Spleen (tissue), 11 donors: ENCODE data around the gene BRD3. TPM values are rescaled to one million over a fixed set of nuclear protein-coding genes. Genes with fewer than 3 reads are reported as not detected.

Experiments used
- DNase-seq: peaks from one replicate; pipeline ENCODE4 v3.0.0-alpha.2; 2020
- H3K27ac ChIP-seq, 8 donors: fragments of 200-600 bp; sonication (generic) in 7 of 8; 1 replicate in 4 of 8; 2 replicates in 4 of 8; pipeline versions ENCODE4 v1.5.0 to v1.8.0; 2016 to 2021; ENCODE audit warnings: inconsistent platforms in 4 of 8, mild to moderate bottlenecking in 4 of 8, moderate library complexity in 1 of 8
- H3K27me3 ChIP-seq, 7 donors: fragments of 200-600 bp; sonication (generic) in 6 of 7; replicated peaks in 1 of 7; 1 replicate in 4 of 7; 2 replicates in 3 of 7; pipeline versions ENCODE4 v1.5.0 to v1.8.0; 2016 to 2021; ENCODE audit warnings: inconsistent platforms in 3 of 7, mild to moderate bottlenecking in 1 of 7
- H3K36me3 ChIP-seq, 6 donors: fragments of 200-600 bp; sonication (generic) in 5 of 6; 1 replicate in 4 of 6; 2 replicates in 2 of 6; pipeline versions ENCODE4 v1.5.0 to v1.8.0; 2016 to 2021; ENCODE audit warnings: inconsistent platforms in 2 of 6
- H3K4me1 ChIP-seq, 6 donors: fragments of 200-600 bp; sonication (generic) in 5 of 6; 1 replicate in 3 of 6; 2 replicates in 3 of 6; pipeline versions ENCODE4 v1.5.0 to v1.8.0; 2016 to 2021; ENCODE audit warnings: inconsistent platforms in 3 of 6
- H3K4me3 ChIP-seq, 8 donors: fragments of 200-600 bp; sonication (generic) in 7 of 8; 1 replicate in 4 of 8; 2 replicates in 4 of 8; pipeline versions ENCODE4 v1.5.0 to v1.8.0; 2016 to 2021; ENCODE audit warnings: inconsistent platforms in 4 of 8, mild to moderate bottlenecking in 4 of 8, moderate library complexity in 2 of 8
- H3K9me3 ChIP-seq, 8 donors: fragments of 200-600 bp; sonication (generic) in 7 of 8; 1 replicate in 4 of 8; 2 replicates in 4 of 8; pipeline versions ENCODE4 v1.5.0 to v1.8.0; 2016 to 2021; ENCODE audit warnings: inconsistent platforms in 4 of 8
- POLR2A ChIP-seq, 3 donors: fragments of 450-650 bp; IDR thresholded peaks; one replicate each; pipeline ENCODE4 v1.5.1; 2017; ENCODE audit warnings: antibody characterized with exemption in 3 of 3, mild to moderate bottlenecking in 1 of 3
- POLR2AphosphoS5 ChIP-seq, 3 donors: sonication (generic); formaldehyde crosslinking; IDR thresholded peaks; one replicate each; pipeline ENCODE4 v1.5.1; 2017; ENCODE audit warnings: antibody characterized with exemption in 3 of 3
- WGBS, 5 donors: extraction: QIAGEN DNeasy Blood & Tissue Kit in 3 of 5; methylation state at CpG; one replicate each; pipeline versions ENCODE4 v1.1.5 to v1.1.7; 2013 to 2018; 5-methylcytosine and 5-hydroxymethylcytosine counted together
- intact Hi-C: fragments of 100-400 bp; cut with DNase I; formaldehyde crosslinking; loops from one replicate; pipeline ENCODE4 v1.15.0; 2023; ENCODE audit warnings: low total_unique reads
- polyA plus RNA-seq, 3 donors: library from polyadenylated mRNA; stranded (reverse); fragments of 200-250 nt; gene quantifications; one replicate each; pipeline ENCODE4 v1.2.1, GENCODE V29; 2013
- total RNA-seq, 7 donors: library from RNA; depleted of rRNA in 3 of 7; stranded (reverse); fragments of >200 nt in 3 of 7; fragmentation: NEBNext Ultra II Directional in 4 of 7; extraction: Animal tissue kit (Norgen Biotek cat#: 25700) in 4 of 7; gene quantifications; one replicate each; pipeline versions ENCODE4 v1.1.0 to v1.2.1, GENCODE V29; 2016 to 2021
- TF ChIP-seq, protein P1 (sequence below), 11 experiments: fragments of 200-600 bp in 7 of 11; fragments of 450-650 bp in 4 of 11; sonication (generic) in 4 of 11; IDR thresholded peaks in 8 of 11; conservative IDR thresholded peaks in 3 of 11; 1 replicate in 7 of 11; 2 replicates in 4 of 11; pipeline versions ENCODE4 v1.4.0 to v1.8.0; 2016 to 2021; ENCODE audit warnings: antibody characterized with exemption in 11 of 11, inconsistent platforms in 4 of 11, mild to moderate bottlenecking in 1 of 11
- donor health status: healthy with polysubstance abuse.
- donor health status: DM: no; HTN: no; CAD: no; lungs with moderate emphysema.
- donor health status: DM: no; HTN: no; CAD: no.
- donor health status: Bipolar disorder and iron deficiency.
- donor health status: healthy.
- donor health status: DM: no; HTN: no; CAD: no.
- donor health status: DM: yes; HTN: yes; CAD: no.

BRD3 gene
- total and polyA plus RNA-seq, 10 donors = 5.9 to 54.0 (median 30.0) TPM

DNA sequence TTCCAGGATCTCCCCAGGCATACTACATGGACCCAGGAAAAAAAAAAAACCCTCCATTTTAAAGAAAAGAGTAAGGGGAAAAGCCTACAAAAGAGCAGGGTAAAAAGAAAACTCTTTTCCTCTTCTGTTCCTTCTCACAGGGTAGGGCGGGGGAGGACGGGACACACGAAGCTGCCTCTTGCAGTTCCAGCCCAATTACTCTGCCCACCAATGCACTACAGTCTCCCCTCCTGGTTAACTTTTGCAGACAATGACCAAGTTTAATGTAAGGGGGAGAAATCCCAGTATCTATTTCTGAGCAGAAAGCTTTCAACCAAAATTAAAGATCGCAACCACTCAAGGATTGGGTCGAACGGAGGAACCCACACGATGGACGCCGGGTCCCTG, 1.3 kb downstream of the BRD3 start:
- Histone ChIP-seq H3K4me3 (peak overlapping the region; percentile 55 to 94 (median 70)), H3K4me1 (peaks cover 21 to 67% (median 60%) of the 10 kb centered on the region in 6 donors), H3K9me3 (no peaks in the 10 kb centered on the region), H3K27me3 (peaks cover 0 to 24% (median 8%) of the 10 kb centered on the region in 7 donors), H3K36me3 (peaks cover 0 to 10% (median 0%) of the 10 kb centered on the region in 6 donors), H3K27ac (peak overlapping the region; percentile 54 to 100 (median 84))
- WGBS, 5 donors = 0 to 2% (median 1%) methylated on average over 9 of the region's 9 CpGs
- DNase-seq = no peak
- TF ChIP-seq POLR2A (IDR thresholded peaks at IDR 0.05) = no peak
- TF ChIP-seq, protein P1, sequence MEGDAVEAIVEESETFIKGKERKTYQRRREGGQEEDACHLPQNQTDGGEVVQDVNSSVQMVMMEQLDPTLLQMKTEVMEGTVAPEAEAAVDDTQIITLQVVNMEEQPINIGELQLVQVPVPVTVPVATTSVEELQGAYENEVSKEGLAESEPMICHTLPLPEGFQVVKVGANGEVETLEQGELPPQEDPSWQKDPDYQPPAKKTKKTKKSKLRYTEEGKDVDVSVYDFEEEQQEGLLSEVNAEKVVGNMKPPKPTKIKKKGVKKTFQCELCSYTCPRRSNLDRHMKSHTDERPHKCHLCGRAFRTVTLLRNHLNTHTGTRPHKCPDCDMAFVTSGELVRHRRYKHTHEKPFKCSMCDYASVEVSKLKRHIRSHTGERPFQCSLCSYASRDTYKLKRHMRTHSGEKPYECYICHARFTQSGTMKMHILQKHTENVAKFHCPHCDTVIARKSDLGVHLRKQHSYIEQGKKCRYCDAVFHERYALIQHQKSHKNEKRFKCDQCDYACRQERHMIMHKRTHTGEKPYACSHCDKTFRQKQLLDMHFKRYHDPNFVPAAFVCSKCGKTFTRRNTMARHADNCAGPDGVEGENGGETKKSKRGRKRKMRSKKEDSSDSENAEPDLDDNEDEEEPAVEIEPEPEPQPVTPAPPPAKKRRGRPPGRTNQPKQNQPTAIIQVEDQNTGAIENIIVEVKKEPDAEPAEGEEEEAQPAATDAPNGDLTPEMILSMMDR (IDR thresholded peaks at IDR 0.05 in 8 of 11, conservative IDR thresholded peaks at IDR 0.05 in 3 of 11) = no peak
- TF ChIP-seq POLR2AphosphoS5 (IDR thresholded peaks at IDR 0.05) = no peak
- intact Hi-C loops = loop anchor here (10.0 kb wide), 1 partner anchor 68 kb away; the partner anchor contains the start of gene WDR5

DNA sequence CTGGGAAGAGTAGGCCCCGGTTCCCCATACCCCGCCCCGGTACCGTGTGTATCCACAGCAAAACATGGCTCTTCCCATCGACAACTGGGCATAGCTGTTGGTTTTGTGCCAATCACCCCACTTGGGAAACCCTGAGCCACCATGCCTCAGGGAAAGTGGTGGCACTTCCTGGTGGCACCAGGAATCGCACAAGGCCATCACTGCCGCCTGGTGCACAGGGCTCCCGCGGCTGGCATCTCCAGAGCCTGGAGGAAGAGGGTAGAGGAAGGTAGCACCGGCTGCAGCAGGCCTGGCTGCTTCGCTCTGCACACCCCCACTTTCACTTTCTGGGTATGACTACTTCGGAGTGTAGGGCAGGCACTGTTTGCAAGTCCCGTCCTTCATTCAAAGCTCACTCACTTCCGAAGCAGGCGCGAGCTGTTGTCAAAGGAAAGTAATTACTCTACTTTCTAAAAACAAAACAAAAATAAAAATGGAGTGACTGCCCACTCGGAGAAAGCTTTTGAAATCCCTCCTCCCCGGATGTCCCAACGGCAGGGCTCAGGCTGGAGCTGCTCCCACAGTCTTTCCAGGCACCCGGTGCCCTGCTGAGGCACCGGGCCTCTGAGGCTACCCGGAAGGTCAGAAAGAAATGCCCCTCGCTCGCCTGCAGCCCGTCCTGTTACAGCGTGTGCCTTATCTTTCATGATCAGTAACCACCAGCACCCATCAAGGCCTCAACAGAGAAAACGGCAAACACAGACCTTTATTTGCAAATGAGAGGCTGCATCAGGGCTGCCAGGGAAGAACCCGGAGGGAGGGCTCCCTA, 2.0 kb downstream of the BRD3 start:
- WGBS, 5 donors = 3 to 8% (median 6%) methylated on average over 28 of the region's 28 CpGs
- Histone ChIP-seq H3K4me3 (peak overlapping the region; percentile 55 to 94 (median 70)), H3K36me3 (peaks cover 0 to 10% (median 0%) of the 10 kb centered on the region in 6 donors), H3K4me1 (peaks cover 26 to 74% (median 67%) of the 10 kb centered on the region in 6 donors), H3K9me3 (no peaks in the 10 kb centered on the region), H3K27ac (peak overlapping the region; percentile 54 to 100 (median 84)), H3K27me3 (peaks cover 0 to 17% (median 8%) of the 10 kb centered on the region in 7 donors)
- DNase-seq = peak; percentile 91
- intact Hi-C loops = loop anchor here (10.0 kb wide), 1 partner anchor 69 kb away; the partner anchor contains the start of gene WDR5
- TF ChIP-seq POLR2AphosphoS5 (IDR thresholded peaks at IDR 0.05) (peak; percentile 73 to 81 (median 77)), POLR2A (IDR thresholded peaks at IDR 0.05) (peak in 1 of 3 donors; percentile 33)
- TF ChIP-seq, protein P1 (IDR thresholded peaks at IDR 0.05 in 8 of 11, conservative IDR thresholded peaks at IDR 0.05 in 3 of 11) = no peak

DNA sequence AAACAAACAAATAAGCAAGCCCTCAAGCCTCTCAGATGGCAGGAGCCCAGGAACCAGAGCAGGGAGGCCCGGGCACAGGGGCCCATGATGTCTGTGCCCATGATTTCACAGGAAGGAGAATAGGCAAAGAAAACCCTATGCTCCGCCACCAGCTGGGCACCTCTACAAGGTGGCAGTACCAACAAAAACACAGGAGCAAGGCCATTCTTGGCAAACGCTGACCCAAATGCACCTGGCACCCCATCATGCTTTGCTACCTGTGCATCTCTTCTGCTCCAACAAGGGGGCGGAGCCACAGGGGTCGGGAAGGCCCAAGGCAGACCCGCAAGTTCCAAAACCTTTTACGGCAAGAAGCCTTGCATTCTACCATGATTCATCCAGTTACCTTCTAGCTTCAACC, 3.1 kb downstream of the BRD3 start:
- Histone ChIP-seq H3K4me1 (peaks cover 35 to 85% (median 78%) of the 10 kb centered on the region in 6 donors), H3K27me3 (peaks cover 0 to 6% (median 0%) of the 10 kb centered on the region in 7 donors), H3K4me3 (no peak overlapping the region), H3K27ac (peak overlapping the region in 6 of 8 donors; percentile 83 to 100 (median 92)), H3K9me3 (no peaks in the 10 kb centered on the region), H3K36me3 (peaks cover 0 to 10% (median 0%) of the 10 kb centered on the region in 6 donors)
- WGBS, 5 donors = 87 to 97% (median 91%) methylated on average over 7 of the region's 7 CpGs
- DNase-seq = no peak
- intact Hi-C loops = loop anchor here (10.0 kb wide), 1 partner anchor 70 kb away; the partner anchor contains the start of gene WDR5
- TF ChIP-seq POLR2AphosphoS5 (IDR thresholded peaks at IDR 0.05) = no peak
- no peak for TF ChIP-seq POLR2A (IDR thresholded peaks at IDR 0.05)
- TF ChIP-seq, protein P1 (IDR thresholded peaks at IDR 0.05 in 8 of 11, conservative IDR thresholded peaks at IDR 0.05 in 3 of 11) = no peak
